ENCODE results near the gene DTHD1. TPM values are rescaled to one million over a fixed set of nuclear protein-coding genes. Genes with fewer than 3 reads are reported as not detected.

Gene DTHD1
- not detected in 5 replicates for total RNA-seq (2022; extraction: Qiagen RNA extraction; ENCODE audit: low read depth)

GRCh38 chr4:36281384-36282106 is at the start of gene DTHD1:
DTHD1 (plus strand) TSS chr4:36281616; CDS start chr4:36281759, 143 bp downstream.

GRCh38 chr4:36244257-36245082 is 36.9 kb upstream of the DTHD1 start, which contains the start of gene ARAP2:
ARAP2 (minus strand) TSS chr4:36244514; CDS start chr4:36229486, 15,028 bp downstream.

Other genes with a start within 250 kb of the DTHD1 start
- 0.47 to 0.78 TPM (median 0.67 TPM) in 5 replicates for gene ARAP2, start 37.1 kb upstream of the DTHD1 start, total RNA-seq (2022; extraction: Qiagen RNA extraction; ENCODE audit: low read depth)

Measured in A549 treated with DMSO at 1 μM for 4 hours (cell line).